GM12878 (cell line): ENCODE data around the gene HDAC5. TPM values are rescaled to one million over a fixed set of nuclear protein-coding genes. Genes with fewer than 3 reads are reported as not detected.

Source experiments
- ATAC-seq: fragments of 200-7000 bp; cut with Tn5 transposase; 3 replicates; pipeline ENCODE4 v1.9.1; 2020; ENCODE audit warnings: mild to moderate bottlenecking, moderate library complexity
- BruUV-seq: library from RNA; stranded (reverse); fragments of 400-500 nt; replicated peaks from 2 replicates; lab custom pipeline; 2021; lab: Mats Ljungman, UMichigan
- CTCF ChIA-PET: fragments of 300-600 bp; sonication (Branson Sonifier 250); formaldehyde crosslinking; extraction: SDS; loops from one replicate; lab custom pipeline; 2021; ENCODE audit warnings: inconsistent platforms; lab: Yijun Ruan, JAX
- POLR2A ChIA-PET: fragments of 350-600 bp; formaldehyde crosslinking; extraction: SDS; loops from one replicate; lab custom pipeline; 2021; ENCODE audit warnings: inconsistent platforms; lab: Charles Lee
- RAD21 ChIA-PET: fragments of 300-600 bp; sonication (Branson Sonifier 250); formaldehyde crosslinking; loops from one replicate; lab custom pipeline; 2023; ENCODE audit warnings: antibody characterized with exemption; ENCODE audit not compliant: unreplicated experiment; lab: Charles Lee
- SMC1A ChIA-PET: fragments of 300-600 bp; sonication (Branson Sonifier 250); formaldehyde crosslinking; loops from one replicate; lab custom pipeline; 2023; ENCODE audit not compliant: unreplicated experiment, uncharacterized antibody; lab: Charles Lee
- DNase-seq: peaks from one replicate; pipeline ENCODE4 v3.0.0-alpha.2; 2011; ENCODE audit warnings: low read depth, low spot score
- FAIRE-seq: peaks from 3 replicates; lab custom pipeline; 2011; peaks lifted over from hg19 to GRCh38; lab: Jason Lieb, UNC
- H2AFZ ChIP-seq: 2 replicates; pipeline ENCODE4 v1.6.0; 2011; ENCODE audit warnings: low read depth, low read length, control low read depth; ENCODE audit not compliant: control insufficient read depth
- H3K27ac ChIP-seq: 2 replicates; pipeline ENCODE4 v1.5.1; 2011; ENCODE audit warnings: control low read depth; ENCODE audit not compliant: control insufficient read depth, insufficient read depth
- H3K27me3 ChIP-seq, 2 experiments: replicated peaks in 1 of 2; 2 replicates each; pipeline versions ENCODE4 v1.6.0 to v1.6.1; 2011; ENCODE audit warnings: low read length in 1 of 2; ENCODE audit not compliant: control insufficient read depth in 2 of 2, insufficient read depth in 2 of 2
- H3K36me3 ChIP-seq, 2 experiments: 2 replicates each; pipeline ENCODE4 v1.5.1; 2011; ENCODE audit warnings: low read length in 1 of 2; ENCODE audit not compliant: control insufficient read depth in 2 of 2, insufficient read depth in 2 of 2
- H3K4me1 ChIP-seq: 2 replicates; pipeline ENCODE4 v1.6.1; 2011; ENCODE audit warnings: mild to moderate bottlenecking, low read length, moderate library complexity, mixed read lengths; ENCODE audit not compliant: control insufficient read depth, insufficient read depth
- H3K4me2 ChIP-seq: 2 replicates; pipeline ENCODE4 v1.6.0; 2011; ENCODE audit warnings: control low read depth; ENCODE audit not compliant: control insufficient read depth, insufficient read depth
- H3K4me3 ChIP-seq: fragments of 200-600 bp; sonication (generic); 2 replicates; pipeline ENCODE4 v1.5.1; 2016
- H3K79me2 ChIP-seq: 2 replicates; pipeline ENCODE4 v1.6.0; 2011; ENCODE audit warnings: low read length; ENCODE audit not compliant: control insufficient read depth, insufficient read depth
- H3K9ac ChIP-seq: 2 replicates; pipeline ENCODE4 v1.8.0; 2011; ENCODE audit warnings: low read length, control low read depth, mixed read lengths; ENCODE audit not compliant: control insufficient read depth, insufficient read depth
- H3K9me3 ChIP-seq: replicated peaks from 3 replicates; pipeline ENCODE4 v1.5.1; 2011; ENCODE audit warnings: mild to moderate bottlenecking, low read length; ENCODE audit not compliant: control insufficient read depth, insufficient read depth
- H4K20me1 ChIP-seq: 2 replicates; pipeline ENCODE4 v1.6.0; 2011; ENCODE audit not compliant: control insufficient read depth, insufficient read depth
- ATF2 ChIP-seq: IDR thresholded peaks from 2 replicates; pipeline ENCODE4 v1.6.1; 2012; ENCODE audit warnings: low read length, inconsistent platforms
- BHLHE40 ChIP-seq, 2 experiments: fragments of 450-650 bp in 1 of 2; IDR thresholded peaks; 2 replicates each; pipeline ENCODE4 v1.6.1; 2011 to 2017; ENCODE audit warnings: low read depth in 2 of 2, borderline replicate concordance in 1 of 2, improper control_type of control experiment in 1 of 2, low read length in 1 of 2, mild to moderate bottlenecking in 1 of 2
- ETV6 ChIP-seq, 2 experiments: fragments of 450-650 bp in 1 of 2; IDR thresholded peaks in 1 of 2; conservative IDR thresholded peaks in 1 of 2; 2 replicates each; pipeline ENCODE4 v1.6.1; 2014; ENCODE audit warnings: antibody characterized with exemption in 1 of 2, borderline replicate concordance in 1 of 2, low read depth in 1 of 2, mild to moderate bottlenecking in 1 of 2, moderate library complexity in 1 of 2
- HDGF ChIP-seq: fragments of 450-650 bp; IDR thresholded peaks from 2 replicates; pipeline ENCODE4 v1.6.1; 2016; ENCODE audit warnings: antibody characterized with exemption
- IKZF1 ChIP-seq: fragments of 450-650 bp; conservative IDR thresholded peaks from 2 replicates; pipeline ENCODE4 v1.6.1; 2017; ENCODE audit warnings: antibody characterized with exemption, mild to moderate bottlenecking
- MEF2B ChIP-seq: fragments of 450-650 bp; IDR thresholded peaks from 2 replicates; pipeline ENCODE4 v1.6.1; 2018; ENCODE audit warnings: mild to moderate bottlenecking, moderate library complexity; ENCODE audit not compliant: partially characterized antibody, poor library complexity, severe bottlenecking
- NR2C2 ChIP-seq: IDR thresholded peaks from 2 replicates; pipeline ENCODE4 v1.6.1; 2011; ENCODE audit warnings: borderline replicate concordance, low read depth; ENCODE audit not compliant: control insufficient read depth, insufficient read length
- PML ChIP-seq: IDR thresholded peaks from 2 replicates; pipeline ENCODE4 v1.6.1; 2012; ENCODE audit warnings: low read length, inconsistent platforms
- POLR2A ChIP-seq: IDR thresholded peaks from 2 replicates; pipeline ENCODE4 v1.6.1; 2011; ENCODE audit warnings: low read depth, mild to moderate bottlenecking, low read length
- WGBS: methylation state at CpG from one replicate; pipeline ENCODE4 v1.1.6; 2016; ENCODE audit warnings: low lambda C conversion rate; ENCODE audit not compliant: insufficient replicate concordance, insufficient coverage; ENCODE audit errors: missing lambda C conversion rate; 5-methylcytosine and 5-hydroxymethylcytosine counted together
- in situ Hi-C: fragments of 300-500 bp; cut with MboI; formaldehyde crosslinking; loops from 9 replicates; pipeline ENCODE4 v1.14.3; 2018; ENCODE audit warnings: mixed read lengths
- intact Hi-C: fragments of 100-400 bp; cut with micrococcal nuclease; formaldehyde crosslinking; loops from one replicate; pipeline ENCODE4 v1.14.2; 2022; ENCODE audit not compliant: unreplicated experiment
- polyA plus RNA-seq, 11 experiments: library from polyadenylated mRNA; depleted of rRNA in 4 of 11; unstranded in 6 of 11; stranded (reverse) in 5 of 11; fragments of >200 nt; fragmentation: Nextera tagmentation in 4 of 11; fragmentation: Illumina TruSeq in 1 of 11; extraction: Ambion mirVana in 4 of 11; extraction: Trizol in 1 of 11; gene quantifications; 1 replicate in 1 of 11; 2 replicates in 10 of 11; pipeline versions ENCODE4 v1.2.1 to v1.2.3, GENCODE V29; 2011 to 2016; ENCODE audit warnings: inconsistent platforms in 2 of 11, missing spikeins in 2 of 11, low read depth in 1 of 11
- total RNA-seq, 4 experiments: library from RNA; depleted of rRNA in 3 of 4; stranded (reverse); fragments of >200 nt in 3 of 4; fragmentation: Illumina TruSeq in 1 of 4; extraction: Trizol in 1 of 4; gene quantifications; 2 replicates each; pipeline versions ENCODE4 v1.2.1 to v1.2.3, GENCODE V29; 2013 to 2021

The HDAC5 gene
- total and polyA plus RNA-seq, 10 of the 15 experiments (the other 5 are each of a cell fraction or from before 2014, with no cell fraction given) = 1.1 to 58.0 (median 27.3) TPM

DNA sequence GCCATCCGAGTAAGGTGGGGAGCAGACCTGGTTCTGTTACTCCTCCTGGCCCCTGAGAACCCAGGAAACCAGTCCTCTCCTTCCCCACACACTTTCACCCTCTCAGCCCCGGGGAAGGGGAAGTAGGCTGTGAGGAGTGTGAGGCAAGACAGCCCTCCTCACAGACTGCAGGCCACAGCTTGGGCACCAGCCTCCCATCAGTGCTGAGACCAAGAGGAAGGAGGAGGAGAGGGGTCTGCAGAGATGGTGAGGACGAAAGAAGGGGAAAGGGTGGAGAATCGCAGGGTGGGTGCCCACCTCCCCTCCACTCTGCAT is 45.9 kb downstream of the HDAC5 start:
- Histone ChIP-seq H3K4me2 (no peak overlapping the region), H3K4me3 (no peak overlapping the region), H3K4me1 (no peaks in the 10 kb centered on the region), H3K9ac (no peak overlapping the region), H2AFZ (no peak overlapping the region), H3K27ac (no peak overlapping the region), H3K36me3 (peaks cover 16 to 18% of the 10 kb centered on the region in 2 experiments; a peak in 3 of 4 replicates), H3K9me3 (no peaks in the 10 kb centered on the region), H3K79me2 (no peaks in the 10 kb centered on the region; the same call in 1 of the 2 replicates), H4K20me1 (no peaks in the 10 kb centered on the region), H3K27me3 (no peaks in the 10 kb centered on the region)
- no TSS peak for BruUV-seq
- no peak for FAIRE-seq
- in situ Hi-C loops (no loop called here), intact Hi-C loops (no loop called here)
- POLR2A ChIA-PET = no interaction called here
- TF ChIP-seq ATF2 (no peak), POLR2A (peak; percentile 47; the same call in 1 of the 2 replicates)
- no peak for ATAC-seq
- CTCF ChIA-PET = no interaction called here
- no peak for DNase-seq
- SMC1A ChIA-PET = no interaction called here
- RAD21 ChIA-PET = no interaction called here
- 45% methylated on average over 4 of the region's 4 CpGs for WGBS

DNA sequence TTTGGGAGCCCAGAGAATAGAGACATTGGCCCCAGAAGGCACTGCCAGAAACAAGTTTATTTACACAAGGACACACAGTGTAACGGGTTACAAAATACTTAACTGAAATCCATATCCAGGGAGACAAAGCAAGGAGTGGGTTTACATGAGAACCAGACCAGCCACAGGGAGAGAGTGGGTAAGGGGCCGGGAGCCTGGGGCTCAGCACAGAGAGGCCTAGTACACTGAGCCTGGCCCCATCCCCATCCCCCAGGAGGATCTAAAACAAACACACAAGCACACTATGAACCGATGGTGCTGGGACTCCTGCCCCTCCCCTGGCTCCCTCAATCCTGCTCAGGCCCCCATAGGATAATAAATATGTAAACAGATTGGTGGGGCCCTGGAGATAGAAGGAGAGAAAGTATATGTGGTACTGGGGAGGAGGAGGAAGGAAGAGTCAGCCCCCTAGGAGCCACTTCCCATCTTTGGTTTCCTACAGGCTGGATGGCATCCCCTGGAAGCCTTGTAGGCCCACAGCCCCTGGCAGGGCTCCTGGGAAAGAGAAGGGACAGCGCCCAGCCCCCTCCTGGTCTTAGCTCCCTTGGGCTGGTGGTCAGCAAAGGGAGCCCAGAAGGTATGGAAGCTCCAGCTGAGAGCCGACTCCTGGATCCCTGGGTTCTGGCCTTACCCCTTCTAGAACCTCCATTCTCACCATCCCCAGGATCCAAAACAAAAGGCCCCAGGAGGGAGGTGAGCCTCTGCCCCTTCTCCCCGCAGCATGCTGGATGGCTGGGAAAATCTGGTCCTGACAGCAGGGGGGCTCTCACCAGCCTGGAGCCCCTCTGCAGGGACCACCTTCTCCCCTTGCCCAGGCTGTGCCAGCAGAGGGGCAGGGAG is 46.5 kb downstream of the HDAC5 start:
- 77% methylated on average over 6 of the region's 6 CpGs for WGBS
- SMC1A ChIA-PET = no interaction called here
- CTCF ChIA-PET = no interaction called here
- ATAC-seq = no peak
- no peak overlapping the region for H2AFZ ChIP-seq
- no peaks in the 10 kb centered on the region for H3K4me1 ChIP-seq
- RAD21 ChIA-PET = no interaction called here
- no TSS peak for BruUV-seq
- no peak overlapping the region for H3K27ac ChIP-seq
- H3K79me2 ChIP-seq = peaks cover 2% of the 10 kb centered on the region
- no peak overlapping the region for H3K4me3 ChIP-seq
- H3K9ac ChIP-seq = no peak overlapping the region
- TF ChIP-seq HDGF = no peak
- no peak for TF ChIP-seq NR2C2
- no peak for TF ChIP-seq BHLHE40 (IDR thresholded peaks at IDR 0.05; ENCODE audit: borderline replicate concordance in 1 of 2, low read depth in 2 of 2, low read length in 1 of 2)
- no peak for TF ChIP-seq PML
- TF ChIP-seq MEF2B = no peak
- no peak for TF ChIP-seq IKZF1
- no peak for TF ChIP-seq ETV6 (conservative IDR thresholded peaks at IDR 0.05 in 1 of 2, IDR thresholded peaks at IDR 0.05 in 1 of 2; ENCODE audit: borderline replicate concordance in 1 of 2, low read depth in 1 of 2)
- TF ChIP-seq, all 136 proteins: peak for 0
- intact Hi-C loops (no loop called here), in situ Hi-C loops (no loop called here)
- peaks cover 12% of the 10 kb centered on the region in 2 experiments; a peak in 3 of 4 replicates for H3K36me3 ChIP-seq
- H4K20me1 ChIP-seq = no peaks in the 10 kb centered on the region
- H3K4me2 ChIP-seq = no peak overlapping the region
- no peaks in the 10 kb centered on the region for H3K9me3 ChIP-seq
- no peaks in the 10 kb centered on the region for H3K27me3 ChIP-seq
- FAIRE-seq (no peak), DNase-seq (no peak)
- POLR2A ChIA-PET = no interaction called here
